Glutamatergic neuron (in vitro differentiated cells): ENCODE results near the gene PAK2. TPM values are rescaled to one million over a fixed set of nuclear protein-coding genes. Genes with fewer than 3 reads are reported as not detected.

ENCODE experiments used
- DNase-seq: peaks from one replicate; pipeline ENCODE4 v3.0.0; 2022
- H3K27ac Mint-ChIP-seq: one replicate; pipeline ENCODE4 v1.8.0; 2020; ENCODE audit warnings: mild to moderate bottlenecking, mixed read lengths, inconsistent platforms; ENCODE audit not compliant: unreplicated experiment
- H3K27me3 Mint-ChIP-seq: one replicate; pipeline ENCODE4 v1.8.0; 2020; ENCODE audit warnings: mild to moderate bottlenecking, moderate library complexity, mixed read lengths, inconsistent platforms; ENCODE audit not compliant: unreplicated experiment
- H3K36me3 Mint-ChIP-seq: one replicate; pipeline ENCODE4 v1.8.0; 2020; ENCODE audit warnings: mild to moderate bottlenecking, mixed read lengths, inconsistent platforms; ENCODE audit not compliant: unreplicated experiment
- H3K4me1 Mint-ChIP-seq: one replicate; pipeline ENCODE4 v1.8.0; 2020; ENCODE audit warnings: mild to moderate bottlenecking, low read depth, mixed read lengths, inconsistent platforms; ENCODE audit not compliant: unreplicated experiment
- H3K4me3 Mint-ChIP-seq: one replicate; pipeline ENCODE4 v1.8.0; 2020; ENCODE audit warnings: mild to moderate bottlenecking, mixed read lengths, inconsistent platforms; ENCODE audit not compliant: unreplicated experiment
- H3K9me3 Mint-ChIP-seq: one replicate; pipeline ENCODE4 v1.8.0; 2020; ENCODE audit warnings: mild to moderate bottlenecking, moderate library complexity, mixed read lengths, inconsistent platforms; ENCODE audit not compliant: unreplicated experiment
- total RNA-seq: library from RNA; stranded (reverse); fragmentation: NEBNext Ultra II Directional; extraction: Animal tissue kit (Norgen Biotek cat#: 25700); gene quantifications from one replicate; pipeline ENCODE4 v1.2.1, GENCODE V29; 2021; ENCODE audit not compliant: unreplicated experiment
- TF ChIP-seq, protein P1 (sequence below): fragments of 200-600 bp; sonication (generic); IDR thresholded peaks from one replicate; pipeline ENCODE4 v1.5.0; 2021; ENCODE audit not compliant: partially characterized antibody, unreplicated experiment

Gene PAK2
- total RNA-seq, 1 donor from 2014 or later: 128 TPM

DNA sequence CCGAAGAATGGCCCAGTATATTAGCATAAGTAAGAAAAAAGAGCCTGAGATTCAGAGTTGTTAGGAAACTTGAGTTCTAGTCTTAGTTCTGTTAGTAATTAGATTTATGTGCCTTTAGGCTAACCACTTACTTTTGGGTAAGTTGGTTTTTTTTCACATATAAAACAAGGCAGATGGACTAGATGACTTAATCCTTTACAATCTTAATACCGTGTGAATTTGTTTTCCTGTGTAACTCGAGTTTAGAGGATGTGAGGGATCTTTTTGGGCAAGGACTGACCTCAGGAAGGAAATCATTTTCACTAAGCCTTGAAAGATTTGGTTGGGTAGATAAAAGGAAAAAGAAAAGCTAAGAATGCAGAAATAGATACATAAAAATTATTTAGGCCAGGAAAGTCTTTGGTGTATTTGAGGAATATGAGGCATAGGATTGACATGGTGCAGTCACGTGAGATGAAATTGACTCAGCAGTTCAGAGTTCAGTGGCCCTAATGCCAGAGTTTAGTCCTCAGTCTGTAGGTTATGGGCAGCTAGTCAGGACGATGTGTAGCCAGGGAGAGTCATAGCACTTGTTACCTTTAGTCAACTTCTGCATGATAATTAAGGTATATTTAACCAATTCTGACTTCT is 34.6 kb downstream of the PAK2 start:
- H3K9me3 Mint-ChIP-seq: peaks cover 6% of the 10 kb centered on the region
- TF ChIP-seq, protein P1, sequence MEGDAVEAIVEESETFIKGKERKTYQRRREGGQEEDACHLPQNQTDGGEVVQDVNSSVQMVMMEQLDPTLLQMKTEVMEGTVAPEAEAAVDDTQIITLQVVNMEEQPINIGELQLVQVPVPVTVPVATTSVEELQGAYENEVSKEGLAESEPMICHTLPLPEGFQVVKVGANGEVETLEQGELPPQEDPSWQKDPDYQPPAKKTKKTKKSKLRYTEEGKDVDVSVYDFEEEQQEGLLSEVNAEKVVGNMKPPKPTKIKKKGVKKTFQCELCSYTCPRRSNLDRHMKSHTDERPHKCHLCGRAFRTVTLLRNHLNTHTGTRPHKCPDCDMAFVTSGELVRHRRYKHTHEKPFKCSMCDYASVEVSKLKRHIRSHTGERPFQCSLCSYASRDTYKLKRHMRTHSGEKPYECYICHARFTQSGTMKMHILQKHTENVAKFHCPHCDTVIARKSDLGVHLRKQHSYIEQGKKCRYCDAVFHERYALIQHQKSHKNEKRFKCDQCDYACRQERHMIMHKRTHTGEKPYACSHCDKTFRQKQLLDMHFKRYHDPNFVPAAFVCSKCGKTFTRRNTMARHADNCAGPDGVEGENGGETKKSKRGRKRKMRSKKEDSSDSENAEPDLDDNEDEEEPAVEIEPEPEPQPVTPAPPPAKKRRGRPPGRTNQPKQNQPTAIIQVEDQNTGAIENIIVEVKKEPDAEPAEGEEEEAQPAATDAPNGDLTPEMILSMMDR: no peak
- H3K27ac Mint-ChIP-seq: no peak overlapping the region
- no peaks in the 10 kb centered on the region for H3K36me3 Mint-ChIP-seq
- no peak overlapping the region for H3K4me3 Mint-ChIP-seq
- no peak for DNase-seq
- no peaks in the 10 kb centered on the region for H3K27me3 Mint-ChIP-seq
- peaks cover 30% of the 10 kb centered on the region for H3K4me1 Mint-ChIP-seq

DNA sequence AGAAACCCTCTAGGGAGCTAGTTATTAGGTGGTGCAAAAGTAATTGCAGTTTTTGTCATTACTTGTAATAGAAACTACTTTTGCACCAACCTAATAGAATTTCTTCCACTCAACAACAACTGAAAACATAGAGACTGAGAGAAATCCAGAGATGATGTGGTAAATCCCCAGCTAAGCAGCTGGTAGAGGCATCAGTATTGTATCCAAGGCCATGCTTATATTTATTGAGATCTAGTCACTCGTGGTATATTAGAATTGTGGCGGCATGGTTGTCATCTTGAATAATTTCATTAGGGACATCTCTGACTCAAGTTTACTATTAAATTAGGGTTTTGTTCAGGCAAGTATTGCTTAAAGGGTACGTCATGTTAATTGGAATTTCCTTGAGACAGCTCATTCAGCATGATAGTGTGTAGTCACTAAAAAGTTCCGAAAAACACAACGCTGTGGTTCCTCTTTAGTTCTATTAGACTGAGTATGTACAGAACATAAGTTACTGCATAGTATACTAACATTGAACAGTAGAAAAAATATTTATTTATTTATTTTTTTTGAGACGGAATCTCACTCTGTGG is 35.3 kb downstream of the PAK2 start:
- Mint-ChIP-seq H3K27me3 (no peaks in the 10 kb centered on the region), H3K36me3 (peaks cover 2% of the 10 kb centered on the region), H3K4me3 (no peak overlapping the region), H3K27ac (no peak overlapping the region), H3K9me3 (peaks cover 7% of the 10 kb centered on the region), H3K4me1 (peaks cover 30% of the 10 kb centered on the region)
- DNase-seq: no peak
- TF ChIP-seq, protein P1: no peak

DNA sequence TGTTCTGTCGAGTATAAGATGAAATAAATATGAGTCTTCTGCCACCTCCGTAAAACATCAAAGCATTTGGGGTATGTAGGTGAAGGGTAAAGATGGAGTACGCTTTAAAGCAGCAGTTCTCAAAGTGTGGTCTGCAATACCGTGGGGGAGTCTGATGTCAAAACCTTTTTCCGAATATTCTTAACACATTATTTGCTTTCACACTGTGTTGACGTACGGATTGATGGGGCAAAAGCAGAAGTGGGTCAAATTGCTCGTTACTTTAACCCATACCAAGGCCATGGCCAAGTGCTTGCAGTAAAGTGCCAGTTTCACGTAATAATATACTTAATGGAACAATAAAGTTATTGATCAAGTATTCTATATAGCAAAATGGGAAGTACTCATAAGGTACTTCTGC is 36.3 kb downstream of the PAK2 start:
- peaks cover 7% of the 10 kb centered on the region for H3K36me3 Mint-ChIP-seq
- H3K9me3 Mint-ChIP-seq: peaks cover 11% of the 10 kb centered on the region
- no peak for DNase-seq
- peak overlapping the region; percentile 34 for H3K27ac Mint-ChIP-seq
- TF ChIP-seq, protein P1: no peak
- no peak overlapping the region for H3K4me3 Mint-ChIP-seq
- peaks cover 29% of the 10 kb centered on the region for H3K4me1 Mint-ChIP-seq
- no peaks in the 10 kb centered on the region for H3K27me3 Mint-ChIP-seq

DNA sequence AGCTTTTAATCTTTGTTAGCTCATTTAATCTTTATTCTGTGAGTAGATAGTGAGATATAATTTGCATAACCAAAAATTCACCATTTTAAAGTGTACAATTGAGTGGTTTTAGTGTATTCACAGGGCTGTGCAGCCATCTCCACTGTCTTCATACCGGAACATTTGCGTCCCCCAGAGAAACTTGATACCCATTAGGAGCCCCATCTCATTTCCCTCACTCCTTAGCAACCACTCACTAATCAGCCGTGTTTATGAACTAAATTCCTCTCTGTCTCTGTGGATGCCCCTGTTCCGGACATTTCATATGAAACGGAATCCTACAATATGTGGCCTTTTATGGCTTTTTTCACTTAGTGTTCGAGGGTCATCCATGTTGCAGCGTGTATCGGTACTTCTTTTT is 38.2 kb downstream of the PAK2 start:
- Mint-ChIP-seq H3K27ac (no peak overlapping the region), H3K9me3 (peaks cover 8% of the 10 kb centered on the region), H3K4me1 (peaks cover 17% of the 10 kb centered on the region), H3K27me3 (no peaks in the 10 kb centered on the region), H3K4me3 (no peak overlapping the region), H3K36me3 (peaks cover 7% of the 10 kb centered on the region)
- DNase-seq: no peak
- TF ChIP-seq, protein P1: no peak

DNA sequence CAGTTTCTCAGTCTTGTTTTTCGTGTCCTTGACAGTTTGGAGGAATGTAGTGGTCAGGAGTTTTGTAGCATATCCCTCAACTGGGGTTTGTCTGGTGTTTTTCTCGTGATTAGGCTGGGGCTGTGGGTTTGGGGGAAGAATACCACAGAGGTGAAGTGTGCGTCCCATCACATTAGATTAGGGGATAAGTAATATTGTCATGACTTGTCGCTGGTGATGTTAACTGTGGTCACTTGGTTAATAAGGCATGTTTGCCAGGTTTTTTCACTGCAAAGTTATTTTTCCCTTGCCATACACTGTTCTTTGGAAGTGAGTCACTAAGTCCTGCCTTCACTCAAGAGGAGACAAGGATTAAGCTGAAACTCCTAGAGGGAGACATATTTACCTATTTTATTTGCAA is 39.1 kb downstream of the PAK2 start:
- TF ChIP-seq, protein P1: no peak
- peaks cover 8% of the 10 kb centered on the region for H3K9me3 Mint-ChIP-seq
- no peak for DNase-seq
- no peak overlapping the region for H3K4me3 Mint-ChIP-seq
- peaks cover 7% of the 10 kb centered on the region for H3K36me3 Mint-ChIP-seq
- peaks cover 17% of the 10 kb centered on the region for H3K4me1 Mint-ChIP-seq
- no peak overlapping the region for H3K27ac Mint-ChIP-seq
- no peaks in the 10 kb centered on the region for H3K27me3 Mint-ChIP-seq
